HEK293T (cell line): ENCODE measurements around the gene BCR.
"Not testable (repeated sequence)": the region's sequence is repeated elsewhere in the genome, so short reads cannot be mapped to it uniquely, and the experiment has no call there.

Experiments used
- CTCF ChIA-PET: fragments of 350-600 bp; formaldehyde crosslinking; extraction: SDS; loops from one replicate; lab custom pipeline; 2021; ENCODE audit warnings: antibody characterized with exemption, inconsistent platforms; lab: Yijun Ruan, JAX
- POLR2A ChIA-PET: fragments of 350-600 bp; formaldehyde crosslinking; extraction: SDS; loops from one replicate; lab custom pipeline; 2020; ENCODE audit warnings: antibody characterized with exemption, inconsistent platforms; lab: Yijun Ruan, JAX
- DNase-seq: peaks from one replicate; pipeline ENCODE4 v3.0.0; 2012; ENCODE audit warnings: mixed read lengths; ENCODE audit errors: extremely low spot score
- ARNT ChIP-seq: fragments of 450-650 bp; IDR thresholded peaks from 2 replicates; pipeline ENCODE4 v1.6.1; 2017; ENCODE audit warnings: mild to moderate bottlenecking
- BHLHE40 ChIP-seq: fragments of 450-650 bp; IDR thresholded peaks from 2 replicates; pipeline ENCODE4 v1.6.1; 2016; ENCODE audit warnings: mild to moderate bottlenecking, moderate library complexity, borderline replicate concordance
- CTBP1 ChIP-seq: fragments of 450-650 bp; IDR thresholded peaks from 2 replicates; pipeline ENCODE4 v1.6.1; 2016; ENCODE audit warnings: borderline replicate concordance
- ELF4 ChIP-seq: fragments of 450-650 bp; IDR thresholded peaks from 2 replicates; pipeline ENCODE4 v1.6.1; 2017; ENCODE audit warnings: antibody characterized with exemption
- FOXA1 ChIP-seq: fragments of 450-650 bp; IDR thresholded peaks from 2 replicates; pipeline ENCODE4 v1.6.1; 2016; ENCODE audit warnings: mild to moderate bottlenecking
- FOXK2 ChIP-seq: fragments of 450-650 bp; IDR thresholded peaks from 2 replicates; pipeline ENCODE4 v1.6.1; 2016; ENCODE audit warnings: mild to moderate bottlenecking
- FOXM1 ChIP-seq: fragments of 450-650 bp; IDR thresholded peaks from 2 replicates; pipeline ENCODE4 v1.6.1; 2017; ENCODE audit warnings: mild to moderate bottlenecking, borderline replicate concordance
- HDGF ChIP-seq: fragments of 450-650 bp; IDR thresholded peaks from 2 replicates; pipeline ENCODE4 v1.6.1; 2017; ENCODE audit warnings: antibody characterized with exemption, borderline replicate concordance
- L3MBTL2 ChIP-seq: fragments of 450-650 bp; conservative IDR thresholded peaks from 2 replicates; pipeline ENCODE4 v1.6.1; 2016; ENCODE audit warnings: mild to moderate bottlenecking
- LEF1 ChIP-seq: fragments of 450-650 bp; IDR thresholded peaks from 2 replicates; pipeline ENCODE4 v1.6.1; 2017; ENCODE audit warnings: mild to moderate bottlenecking, borderline replicate concordance
- NFRKB ChIP-seq: fragments of 450-650 bp; IDR thresholded peaks from 2 replicates; pipeline ENCODE4 v1.6.1; 2016; ENCODE audit warnings: mild to moderate bottlenecking, moderate library complexity
- SP1 ChIP-seq: fragments of 450-650 bp; IDR thresholded peaks from 2 replicates; pipeline ENCODE4 v1.6.1; 2017
- SUZ12 ChIP-seq: fragments of 450-650 bp; IDR thresholded peaks from 2 replicates; pipeline ENCODE4 v1.6.1; 2016; ENCODE audit warnings: mild to moderate bottlenecking
- TARDBP ChIP-seq: fragments of 450-650 bp; IDR thresholded peaks from 2 replicates; pipeline ENCODE4 v1.6.1; 2016
- ZNF384 ChIP-seq: fragments of 450-650 bp; IDR thresholded peaks from 2 replicates; pipeline ENCODE4 v1.6.1; 2016
- TF ChIP-seq, protein P1 (sequence below): fragments of 450-650 bp; IDR thresholded peaks from 2 replicates; pipeline ENCODE4 v1.6.1; 2016

Gene BCR

DNA sequence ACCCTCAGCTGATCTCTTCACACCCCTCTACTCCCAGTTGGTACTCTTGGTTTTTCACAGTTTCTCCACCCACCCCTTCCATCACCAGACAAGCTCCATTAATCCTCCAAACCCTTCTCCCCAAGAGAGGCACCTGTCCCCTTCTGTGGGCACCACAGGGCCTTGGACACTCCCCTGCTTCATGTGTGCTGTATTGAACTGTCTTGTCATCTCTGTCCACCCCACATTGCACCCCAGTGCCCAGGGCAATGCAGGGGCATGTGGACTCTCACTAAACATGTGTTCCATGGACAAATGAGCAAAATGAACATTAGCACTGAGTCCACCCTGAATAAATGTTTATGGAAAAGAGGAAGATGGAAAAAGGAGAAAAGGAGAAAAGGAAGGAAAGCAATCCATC is 181.4 kb downstream of the BCR start:
- no peak for TF ChIP-seq LEF1
- TF ChIP-seq SUZ12: no peak
- TF ChIP-seq HDGF: no peak
- no peak for TF ChIP-seq ARNT
- no peak for TF ChIP-seq CTBP1
- no peak for TF ChIP-seq FOXM1
- no peak for TF ChIP-seq FOXK2
- no peak for TF ChIP-seq ELF4
- no peak for TF ChIP-seq L3MBTL2
- TF ChIP-seq SP1: no peak
- TF ChIP-seq, protein P1, sequence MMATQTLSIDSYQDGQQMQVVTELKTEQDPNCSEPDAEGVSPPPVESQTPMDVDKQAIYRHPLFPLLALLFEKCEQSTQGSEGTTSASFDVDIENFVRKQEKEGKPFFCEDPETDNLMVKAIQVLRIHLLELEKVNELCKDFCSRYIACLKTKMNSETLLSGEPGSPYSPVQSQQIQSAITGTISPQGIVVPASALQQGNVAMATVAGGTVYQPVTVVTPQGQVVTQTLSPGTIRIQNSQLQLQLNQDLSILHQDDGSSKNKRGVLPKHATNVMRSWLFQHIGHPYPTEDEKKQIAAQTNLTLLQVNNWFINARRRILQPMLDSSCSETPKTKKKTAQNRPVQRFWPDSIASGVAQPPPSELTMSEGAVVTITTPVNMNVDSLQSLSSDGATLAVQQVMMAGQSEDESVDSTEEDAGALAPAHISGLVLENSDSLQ: no peak
- no peak for TF ChIP-seq NFRKB
- no peak for TF ChIP-seq BHLHE40
- TF ChIP-seq ZNF384: no peak
- TF ChIP-seq TARDBP: no peak
- no peak for TF ChIP-seq FOXA1
- ChIA-PET POLR2A (no interaction called here), CTCF (no interaction called here)
- no peak for DNase-seq

DNA sequence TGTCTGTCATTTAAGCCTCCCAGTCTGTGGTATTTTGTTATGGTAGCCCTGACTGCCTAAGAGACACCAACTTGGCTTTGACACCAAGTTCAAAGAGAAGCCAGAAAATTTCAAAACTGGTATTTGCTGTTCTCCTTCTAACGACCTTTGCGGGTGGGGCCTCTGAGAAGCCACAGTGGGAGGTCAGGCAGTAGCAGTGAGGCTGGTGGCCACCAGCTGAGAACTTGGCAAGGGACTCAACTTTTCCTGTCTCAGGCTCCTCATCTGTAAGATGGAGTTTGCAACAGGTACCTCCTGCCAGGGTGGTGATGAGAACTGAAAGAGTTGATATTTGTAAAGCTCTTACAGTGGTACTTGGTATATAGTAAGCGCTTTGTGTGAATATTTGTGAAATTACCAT is 183.4 kb downstream of the BCR start:
- no peak for TF ChIP-seq ZNF384
- TF ChIP-seq ELF4: no peak
- TF ChIP-seq ARNT: no peak
- no peak for TF ChIP-seq CTBP1
- TF ChIP-seq, protein P1: no peak
- no peak for TF ChIP-seq SUZ12
- no peak for TF ChIP-seq LEF1
- no peak for TF ChIP-seq BHLHE40
- no peak for TF ChIP-seq SP1
- TF ChIP-seq FOXA1: no peak
- TF ChIP-seq HDGF: no peak
- TF ChIP-seq FOXM1: no peak
- no peak for TF ChIP-seq TARDBP
- TF ChIP-seq L3MBTL2: no peak
- no peak for TF ChIP-seq NFRKB
- no peak for TF ChIP-seq FOXK2
- POLR2A ChIA-PET: no interaction called here

DNA sequence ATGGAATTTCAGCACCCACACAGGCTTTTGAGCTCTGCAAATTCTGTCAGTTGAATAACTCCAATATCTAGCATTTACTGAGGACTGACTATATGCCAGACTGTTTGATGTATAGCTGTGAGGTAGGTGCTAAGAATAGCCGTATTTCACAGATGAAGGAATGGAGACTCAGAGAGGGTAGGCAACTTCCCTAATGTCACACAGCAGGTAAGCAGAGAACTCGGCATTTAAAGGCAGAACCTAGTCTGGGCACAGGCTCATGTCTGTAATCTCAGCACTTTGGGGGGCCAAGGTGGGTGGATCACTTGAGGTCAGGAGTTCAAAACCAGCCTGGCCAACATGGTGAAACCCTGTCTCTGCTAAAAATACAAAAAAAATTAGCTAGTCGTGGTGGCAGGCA is 184.1 kb downstream of the BCR start:
- ChIA-PET CTCF (interaction anchor here (1.4 kb wide), 1 partner anchor 21 kb away, joined by 6 read pairs; no protein-coding TSS in a partner anchor), POLR2A (no interaction called here)
- no peak for DNase-seq
- TF ChIP-seq SP1: no peak
- no peak for TF ChIP-seq NFRKB
- TF ChIP-seq, protein P1: no peak
- no peak for TF ChIP-seq SUZ12
- no peak for TF ChIP-seq ZNF384
- TF ChIP-seq LEF1: no peak
- TF ChIP-seq CTBP1: no peak
- no peak for TF ChIP-seq BHLHE40
- TF ChIP-seq ARNT: no peak
- TF ChIP-seq FOXA1: no peak
- TF ChIP-seq FOXM1: no peak
- no peak for TF ChIP-seq FOXK2
- no peak for TF ChIP-seq HDGF
- no peak for TF ChIP-seq L3MBTL2
- no peak for TF ChIP-seq ELF4
- no peak for TF ChIP-seq TARDBP

More for the DNA sequence above, 183.4 kb downstream of the BCR start:
- no peak for DNase-seq
- CTCF ChIA-PET: interaction anchor here (1.4 kb wide), 1 partner anchor 22 kb away, joined by 6 read pairs; no protein-coding TSS in a partner anchor

DNA sequence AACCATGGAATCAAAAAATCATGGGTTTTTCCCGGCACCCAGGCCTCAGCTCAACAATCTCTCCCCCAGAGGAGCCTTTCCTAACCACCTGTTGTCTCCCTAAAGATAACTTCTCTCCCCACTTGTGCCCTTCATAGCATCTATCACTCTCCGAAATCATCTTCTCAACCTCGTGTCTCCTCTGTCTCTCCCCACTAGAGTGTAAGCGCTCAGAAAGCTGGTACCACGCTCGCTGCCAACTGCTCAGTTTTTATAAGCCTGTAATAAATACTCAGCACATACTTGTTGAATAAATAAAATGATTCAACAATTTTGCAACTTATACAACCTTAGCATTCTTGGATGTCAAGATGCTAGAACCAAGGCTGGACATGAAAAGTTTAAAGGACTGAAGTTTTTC is 185.2 kb downstream of the BCR start:
- CTCF ChIA-PET: no interaction called here

DNA sequence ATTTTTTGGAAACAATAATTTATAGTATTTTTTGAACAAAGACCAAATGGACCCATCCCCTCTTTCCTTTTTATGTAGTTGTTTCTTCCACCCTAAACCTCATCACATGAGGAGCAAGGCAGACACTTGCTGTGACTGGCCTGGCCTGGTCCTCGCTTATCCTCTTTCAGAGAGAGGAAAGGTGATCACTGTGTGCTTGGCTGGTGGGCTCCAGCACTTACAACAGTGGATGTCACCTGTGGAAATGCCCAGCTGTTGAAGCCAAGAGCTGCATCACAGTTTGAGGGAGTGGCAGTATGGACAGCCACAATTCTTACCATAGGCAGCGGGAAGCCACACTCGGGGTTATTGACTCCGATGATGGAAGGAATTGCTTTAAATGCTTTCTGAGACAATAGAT is 185.7 kb downstream of the BCR start:
- DNase-seq: no peak
- TF ChIP-seq LEF1 (no peak), SUZ12 (no peak), FOXM1 (no peak), FOXK2 (no peak), SP1 (no peak), ZNF384 (no peak), TARDBP (no peak), FOXA1 (no peak), BHLHE40 (no peak), HDGF (no peak), NFRKB (no peak), ELF4 (no peak), CTBP1 (no peak), L3MBTL2 (no peak), ARNT (no peak)
- TF ChIP-seq, protein P1: no peak
- ChIA-PET POLR2A (no interaction called here), CTCF (interaction anchor here (0.6 kb wide), 1 partner anchor 94 kb away, joined by 6 read pairs; no protein-coding TSS in a partner anchor)

More for the DNA sequence above, 185.2 kb downstream of the BCR start:
- POLR2A ChIA-PET: no interaction called here
- no peak for DNase-seq
- TF ChIP-seq ELF4 (no peak), ZNF384 (no peak), NFRKB (no peak), TARDBP (no peak), HDGF (no peak), SP1 (no peak), SUZ12 (no peak), CTBP1 (no peak), L3MBTL2 (no peak), FOXK2 (no peak), ARNT (no peak)
- TF ChIP-seq, protein P1: no peak

DNA sequence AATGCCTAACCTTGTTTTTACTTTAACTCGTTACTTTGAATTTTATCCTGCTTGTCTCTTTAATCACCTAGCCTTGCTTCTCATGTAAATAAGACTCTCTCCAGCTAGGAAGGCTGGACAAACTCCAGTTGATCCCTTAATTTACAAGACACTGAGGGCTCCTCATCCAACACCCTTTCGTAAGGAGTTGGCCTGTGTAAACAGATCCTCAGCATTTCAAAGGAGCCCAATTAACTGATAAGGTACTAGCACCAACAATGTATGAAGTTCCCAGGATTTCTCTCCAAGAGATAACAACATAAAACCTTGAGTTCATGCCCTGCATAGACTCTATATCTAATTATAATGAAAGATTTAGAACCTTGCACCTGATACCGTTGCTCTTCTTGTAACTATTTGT is 186.9 kb downstream of the BCR start:
- POLR2A ChIA-PET, DNase-seq: not testable (repeated sequence)
- CTCF ChIA-PET: interaction anchor here (1.3 kb wide), 1 partner anchor 19 kb away, joined by 5 read pairs; no protein-coding TSS in a partner anchor
